NCI-H446 (cell line): ENCODE data around the gene DYNC2H1.
"Not testable (repeated sequence)": the region's sequence is repeated elsewhere in the genome, so short reads cannot be mapped to it uniquely, and the experiment has no call there.

Experiments used
- DNase-seq, 2 experiments: peaks; one replicate each; lab custom pipeline; 2025; lab: John Stamatoyannopoulos, UW

DYNC2H1 gene

DNA sequence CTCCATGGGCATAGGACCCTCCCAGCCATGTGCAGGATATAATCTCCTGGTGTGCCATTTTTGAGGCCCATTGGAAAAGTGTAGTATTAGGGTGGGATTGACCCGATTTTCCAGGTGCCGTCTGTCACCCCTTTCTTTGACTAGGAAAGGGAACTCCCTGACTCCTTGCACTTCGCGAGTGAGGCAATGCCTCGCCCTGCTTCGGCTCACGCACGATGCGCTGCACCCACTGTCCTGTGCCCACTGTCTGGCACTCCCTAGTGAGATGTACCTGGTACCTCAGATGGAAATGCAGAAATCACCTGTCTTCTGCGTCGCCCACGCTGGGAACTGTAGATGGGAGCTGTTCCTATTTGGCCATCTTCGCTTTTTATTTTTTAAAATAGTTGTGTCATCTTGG lies 32.8 kb downstream of the DYNC2H1 start:
- DNase-seq = not testable (repeated sequence)

DNA sequence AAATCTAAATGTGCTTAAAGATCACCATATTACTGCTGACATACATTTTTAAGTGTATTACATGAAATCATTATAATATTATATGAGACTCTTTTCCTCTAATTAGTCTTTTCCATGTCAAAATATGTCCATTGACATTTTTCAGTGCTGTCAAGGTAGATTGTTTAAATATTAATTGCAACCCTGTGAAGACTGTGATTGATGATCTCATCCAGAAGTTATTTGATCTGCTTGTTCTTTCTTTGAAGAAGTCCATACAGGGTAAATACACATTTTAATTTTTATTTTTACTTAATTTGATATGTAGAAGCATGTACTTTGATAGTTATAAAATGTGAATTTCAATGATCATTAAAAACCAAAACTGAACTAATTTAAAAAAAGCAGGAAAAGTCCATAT lies 38.4 kb downstream of the DYNC2H1 start:
- no peak for DNase-seq

DNA sequence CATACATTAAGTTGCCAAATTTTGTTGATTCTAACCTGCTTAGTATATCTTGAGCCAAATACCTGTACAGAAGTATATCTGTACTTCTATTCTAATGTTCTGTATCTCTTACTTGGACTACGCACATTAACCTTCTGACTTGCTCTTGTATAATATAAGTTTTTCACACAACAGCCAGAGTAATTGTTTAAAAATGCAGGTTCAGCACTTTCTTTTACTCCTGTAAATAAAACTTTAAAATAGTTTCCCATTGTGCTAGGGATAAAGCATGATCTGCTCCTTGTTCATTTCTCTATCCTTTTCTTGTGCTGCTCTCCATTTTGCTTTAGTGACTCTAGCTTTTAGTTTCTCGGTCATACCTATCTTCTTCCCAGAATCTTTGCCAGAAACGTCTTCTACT lies 48.3 kb downstream of the DYNC2H1 start:
- no peak for DNase-seq

DNA sequence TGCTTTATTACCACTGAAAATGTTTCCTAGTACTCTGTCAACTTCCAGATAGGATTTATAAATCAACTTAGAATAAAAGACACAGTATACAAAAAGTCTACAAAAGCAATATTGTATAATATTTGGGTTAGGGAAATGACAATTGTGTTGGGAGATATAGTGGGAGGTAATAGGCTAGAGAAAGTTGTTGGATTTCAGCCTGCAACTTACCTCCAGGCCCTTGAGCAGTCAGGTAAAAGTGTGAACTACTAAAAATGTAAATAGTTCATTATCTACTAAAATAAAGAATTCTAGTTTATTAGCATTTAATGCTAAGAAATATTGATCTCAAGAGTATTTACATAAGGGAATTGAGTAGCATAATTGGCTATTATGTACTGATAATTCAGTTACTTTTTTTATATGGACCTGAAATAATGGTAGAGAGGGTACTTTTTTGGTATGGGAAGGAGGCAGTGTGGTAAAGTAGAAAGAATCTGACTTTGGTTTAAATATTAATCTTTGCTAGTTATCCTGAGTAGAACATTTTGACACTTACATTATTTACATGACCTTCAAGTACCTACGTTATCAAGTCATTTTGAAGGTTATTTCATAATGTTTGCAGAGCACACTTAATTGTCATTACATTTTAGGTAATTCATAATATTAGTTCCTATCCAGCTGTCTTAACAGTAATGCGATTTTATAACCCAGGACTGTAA lies 55.0 kb downstream of the DYNC2H1 start:
- DNase-seq = no peak

DNA sequence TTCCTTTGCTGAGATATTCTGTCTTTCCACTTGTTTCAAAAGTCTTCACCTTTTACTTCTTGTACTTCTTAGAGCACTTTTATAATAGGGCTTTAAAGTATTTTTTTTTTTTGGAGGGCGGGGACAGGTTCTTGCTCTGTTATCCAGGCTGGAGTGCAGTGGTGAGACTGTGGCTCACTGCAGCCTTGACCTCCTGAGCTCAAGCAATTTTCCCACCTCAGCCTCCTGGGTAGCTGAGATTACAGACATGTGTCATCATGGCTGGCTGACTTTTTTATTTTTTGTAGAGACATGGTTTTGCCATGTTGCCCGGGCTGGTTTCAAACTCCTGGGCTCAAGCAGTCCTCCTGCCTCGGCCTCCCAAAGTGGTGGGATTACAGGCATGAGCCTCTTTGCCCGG lies 57.9 kb downstream of the DYNC2H1 start:
- no peak for DNase-seq

DNA sequence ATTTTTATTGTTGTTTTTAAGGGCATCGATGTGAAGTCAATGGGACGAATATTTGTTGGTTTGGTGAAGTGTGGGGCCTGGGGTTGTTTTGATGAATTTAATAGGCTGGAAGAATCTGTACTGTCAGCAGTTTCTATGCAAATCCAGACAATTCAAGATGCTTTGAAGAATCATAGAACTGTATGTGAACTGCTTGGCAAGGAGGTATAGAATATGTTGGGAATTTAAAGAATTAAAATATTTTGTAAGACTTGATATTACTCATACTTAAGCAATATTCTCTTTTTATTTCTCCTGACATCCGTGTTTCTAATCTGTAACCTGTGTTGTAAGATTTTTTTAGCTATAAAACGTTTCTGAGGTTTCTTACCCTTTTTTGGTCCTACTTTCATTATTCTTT lies 61.6 kb downstream of the DYNC2H1 start:
- DNase-seq = no peak

DNA sequence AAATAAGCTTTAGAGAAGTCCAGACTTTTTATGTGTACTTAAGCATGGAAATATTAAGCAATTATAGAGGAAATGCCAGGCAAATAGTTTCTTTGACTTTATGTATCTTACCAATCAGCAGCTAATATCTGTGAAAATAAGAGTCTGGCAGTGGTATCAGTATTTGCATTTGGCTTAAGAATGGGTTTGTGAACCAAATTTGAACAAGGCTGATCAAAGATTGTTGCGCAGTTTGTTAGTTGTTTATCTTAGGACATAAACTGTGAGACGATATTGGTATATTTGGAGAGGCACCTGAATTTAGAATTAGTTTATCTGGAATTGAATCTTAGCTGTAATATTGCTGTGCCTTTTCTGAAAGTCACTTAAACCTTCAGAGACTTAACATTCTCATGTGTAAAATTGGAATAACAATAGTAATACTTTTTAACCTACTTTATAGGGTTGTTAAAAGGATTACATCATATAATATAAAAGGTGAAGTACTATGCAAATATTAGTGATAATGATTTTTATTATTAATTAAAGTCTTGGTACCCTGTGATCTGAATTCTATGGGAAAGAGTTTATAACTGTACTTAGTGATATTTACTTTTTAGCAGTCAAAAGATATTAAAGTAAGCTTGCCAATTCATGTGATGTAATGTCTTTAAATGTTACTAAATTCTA lies 66.4 kb downstream of the DYNC2H1 start:
- no peak for DNase-seq

DNA sequence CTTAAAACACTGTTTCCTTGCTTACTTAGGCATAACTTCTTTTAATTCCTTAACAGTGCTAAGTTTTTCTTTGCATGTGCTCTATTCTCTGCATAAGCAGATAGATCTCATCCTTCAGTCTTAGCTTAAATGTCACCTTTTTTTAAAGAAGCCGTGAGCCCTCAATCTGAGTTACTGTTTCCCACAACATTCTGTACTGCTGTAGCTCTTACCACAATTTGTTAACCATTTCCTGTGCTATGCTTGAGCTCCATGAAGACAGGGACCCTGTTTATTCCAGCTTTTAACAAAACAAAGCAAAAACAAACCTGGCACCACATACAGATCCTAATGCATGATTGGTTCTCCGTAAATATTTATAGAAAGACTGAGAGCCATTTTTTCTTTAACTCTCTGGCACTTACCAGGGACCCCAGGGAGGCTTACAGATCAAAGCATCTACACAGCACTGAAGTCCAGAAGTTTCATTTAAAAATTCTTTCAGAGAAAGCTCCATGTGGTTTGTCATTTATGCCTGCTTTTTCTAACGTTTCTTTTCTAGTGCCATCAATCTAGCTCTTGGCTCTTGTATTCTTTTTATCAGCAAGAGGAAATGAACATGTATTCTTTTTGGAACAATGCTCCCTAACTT lies 74.9 kb downstream of the DYNC2H1 start:
- DNase-seq = no peak

DNA sequence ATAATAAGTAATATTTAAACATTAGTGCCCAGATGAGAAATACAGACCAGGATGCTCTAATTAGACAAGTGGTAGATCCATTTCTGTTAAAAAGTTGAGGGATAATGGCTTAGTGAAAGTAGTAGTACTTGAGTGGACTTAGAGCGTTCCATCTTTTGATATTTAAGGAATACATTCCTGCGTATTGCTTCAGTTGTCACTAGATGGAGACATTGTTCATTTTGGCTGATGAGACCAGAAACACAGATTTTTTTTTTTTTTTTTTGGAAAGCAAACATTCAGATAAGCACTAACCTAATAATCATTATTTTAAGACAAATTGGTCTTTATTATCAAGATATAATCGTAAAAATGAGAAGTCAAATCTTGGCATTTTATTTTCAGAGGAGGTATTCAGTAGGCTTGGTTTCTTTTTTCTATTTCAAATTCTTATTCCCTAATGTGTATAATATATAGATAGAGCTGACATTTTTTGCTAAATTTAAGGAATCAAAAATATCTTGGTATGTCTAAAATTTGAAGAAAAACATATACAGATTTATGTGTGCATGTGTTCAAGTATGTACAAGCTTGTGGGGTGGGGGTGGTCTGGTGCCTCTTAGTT lies 92.9 kb downstream of the DYNC2H1 start:
- DNase-seq = peak in 1 of 2 experiments; percentile 47

DNA sequence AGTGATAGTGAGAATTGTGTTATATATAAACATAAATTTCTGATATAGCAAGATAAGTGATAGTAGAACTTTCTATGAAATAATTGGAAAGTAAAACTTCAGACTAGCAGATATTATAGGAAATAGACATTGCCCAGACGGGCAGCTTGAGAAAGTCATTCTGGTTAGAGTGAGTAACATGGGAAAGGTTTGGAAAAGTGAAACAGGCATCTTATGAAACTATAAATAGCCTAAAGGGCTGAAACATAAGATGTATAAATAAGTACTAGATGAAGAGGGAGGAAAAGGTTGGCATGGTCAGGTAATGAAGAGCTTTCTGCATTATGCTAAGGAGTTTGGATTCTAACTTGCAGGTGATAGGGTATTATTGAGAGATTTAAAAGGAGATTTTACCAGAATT lies 101.3 kb downstream of the DYNC2H1 start:
- no peak for DNase-seq

DNA sequence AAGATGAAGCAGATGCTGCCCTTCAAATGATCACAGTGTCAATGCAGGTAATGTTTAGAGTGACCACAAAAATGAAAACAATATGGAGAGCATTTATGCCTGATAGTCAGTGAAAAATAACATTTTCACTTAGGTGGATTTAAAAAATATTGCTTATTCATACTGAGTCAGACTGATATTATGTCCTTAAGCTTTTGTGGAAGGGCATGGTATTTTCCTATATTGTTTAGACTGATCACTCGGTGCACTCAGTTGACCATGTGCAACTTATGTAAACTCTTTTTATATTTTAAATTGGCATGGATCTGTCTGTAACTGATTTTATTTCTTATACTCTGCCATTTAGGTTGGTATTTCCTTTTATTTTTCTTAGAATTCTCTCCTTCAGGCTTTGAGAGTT lies 106.6 kb downstream of the DYNC2H1 start:
- DNase-seq = no peak

DNA sequence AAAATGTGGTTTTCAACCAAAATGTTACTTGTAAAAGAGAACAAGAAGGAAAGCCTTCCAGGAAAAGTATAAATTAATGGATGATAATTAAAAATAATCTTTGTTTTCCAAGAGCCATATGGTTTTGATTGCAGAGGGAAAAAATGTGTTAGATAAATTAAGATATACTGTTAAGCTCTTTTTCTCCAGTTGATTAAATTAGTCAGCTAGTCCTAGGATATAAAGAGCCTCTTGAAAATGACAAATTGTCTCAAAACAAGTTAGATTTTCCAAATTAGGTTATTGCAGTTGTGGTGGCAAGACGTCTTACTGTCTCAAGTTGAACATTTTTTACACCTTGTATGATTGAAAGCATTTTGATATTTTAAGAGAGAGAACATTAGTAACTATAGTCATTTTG lies 110.9 kb downstream of the DYNC2H1 start:
- DNase-seq = no peak

DNA sequence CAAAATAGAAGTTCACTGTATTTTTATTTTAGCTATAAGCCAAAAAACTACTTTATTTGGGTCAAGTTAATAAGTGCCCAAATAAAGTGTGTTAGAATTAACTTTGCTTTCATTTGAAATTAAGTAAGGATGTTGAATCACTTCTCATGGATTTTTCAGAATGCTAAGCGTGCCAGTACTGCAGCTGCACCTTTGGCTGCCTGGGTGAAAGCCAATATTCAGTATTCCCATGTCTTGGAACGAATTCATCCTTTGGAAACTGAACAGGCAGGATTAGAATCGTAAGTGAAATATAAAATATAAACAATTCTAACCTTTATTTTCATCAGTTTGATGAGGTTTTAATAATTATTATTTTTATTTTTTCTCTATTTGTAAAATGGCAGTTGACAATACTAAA lies 113.6 kb downstream of the DYNC2H1 start:
- peak; percentile 3 to 45 for DNase-seq

DNA sequence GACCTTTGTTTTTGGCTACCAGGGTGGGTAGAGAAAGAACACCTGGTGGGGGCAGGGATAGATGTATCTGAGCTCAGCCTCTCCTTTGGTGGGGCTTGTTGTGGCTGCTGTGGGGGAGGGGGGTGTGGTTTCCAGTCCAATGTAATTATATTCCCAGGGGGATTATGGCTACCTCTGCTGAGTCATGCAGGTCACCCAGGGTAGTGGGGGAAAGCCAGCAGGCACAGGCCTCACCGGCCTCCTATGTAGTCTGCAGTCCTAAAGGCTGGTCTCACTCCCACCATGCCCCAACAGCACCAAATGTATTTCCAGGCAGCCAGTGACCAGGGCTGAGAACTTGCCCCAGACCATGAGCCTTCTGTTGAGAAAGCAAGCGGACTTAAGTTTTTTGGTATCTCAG lies 119.6 kb downstream of the DYNC2H1 start:
- DNase-seq = no peak

DNA sequence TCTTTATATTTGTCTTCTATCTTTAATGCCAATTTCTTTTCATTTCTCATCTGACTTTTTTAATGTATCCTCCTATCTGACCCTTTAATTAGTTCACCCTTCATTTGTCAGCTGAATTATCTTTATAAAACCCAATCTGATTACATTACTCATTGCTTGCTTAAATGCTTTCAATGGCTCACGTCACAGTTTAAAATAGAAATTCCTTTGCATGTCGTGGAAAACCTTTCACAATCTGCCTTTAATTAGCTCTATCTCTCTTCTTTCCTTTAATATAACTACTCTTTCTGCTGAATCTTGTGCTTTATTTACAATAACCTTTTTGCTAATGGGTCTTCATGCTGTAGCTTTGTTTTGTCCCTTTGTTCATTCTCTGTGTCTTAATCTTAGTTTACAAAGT lies 125.7 kb downstream of the DYNC2H1 start:
- DNase-seq = no peak

DNA sequence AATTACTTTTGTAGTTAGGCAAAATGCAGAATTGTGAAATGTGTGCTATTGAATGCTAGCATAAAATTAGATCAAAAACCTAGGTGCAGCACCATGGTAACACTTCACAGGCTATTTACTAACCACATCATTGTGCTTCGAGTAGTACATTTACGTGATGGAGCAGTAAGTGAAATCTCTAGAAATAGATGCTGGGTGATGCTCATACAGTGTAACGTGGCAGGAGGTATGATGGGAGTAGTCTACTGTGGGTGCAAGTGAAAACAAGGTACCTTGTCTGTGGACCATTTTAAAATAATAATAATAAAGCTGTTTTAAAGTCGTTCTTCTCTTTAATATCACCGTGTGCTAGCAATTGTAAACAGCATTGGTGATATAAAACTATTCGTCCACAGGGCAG lies 132.3 kb downstream of the DYNC2H1 start:
- DNase-seq = no peak

DNA sequence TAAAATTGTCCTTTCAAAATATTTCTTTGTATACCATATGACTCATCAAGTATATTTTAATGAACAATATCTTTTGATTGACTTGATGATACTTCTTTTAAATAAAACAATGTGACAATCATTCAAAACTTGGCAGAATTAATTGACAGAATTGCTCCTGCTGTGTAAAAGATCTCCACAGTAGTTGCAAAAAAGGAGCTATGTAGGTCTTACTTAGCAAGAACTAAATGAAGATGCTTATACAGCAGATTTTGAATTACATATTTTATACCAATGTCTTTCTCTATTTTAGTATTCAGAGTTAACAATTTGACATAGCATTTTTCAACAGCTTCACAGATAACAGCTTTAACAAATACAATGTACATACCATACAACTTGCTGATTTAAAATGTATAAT lies 144.9 kb downstream of the DYNC2H1 start:
- no peak for DNase-seq

DNA sequence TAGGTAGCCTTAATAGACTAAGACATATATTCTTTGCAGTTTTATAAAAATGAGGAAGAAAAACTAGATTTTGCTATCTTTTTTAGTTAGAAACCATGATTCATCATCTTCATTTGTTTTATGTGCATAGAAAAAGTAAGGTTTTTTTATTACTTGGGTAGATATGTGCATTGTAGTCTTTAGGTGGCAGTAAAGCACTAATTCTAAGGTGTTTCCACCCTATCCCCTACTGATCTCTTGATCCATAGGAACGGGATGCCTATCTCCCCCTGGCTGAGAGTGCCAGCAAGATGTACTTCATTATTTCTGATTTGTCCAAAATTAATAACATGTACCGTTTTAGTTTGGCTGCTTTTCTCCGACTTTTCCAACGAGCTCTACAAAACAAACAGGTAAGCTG lies 148.1 kb downstream of the DYNC2H1 start:
- peak in 1 of 2 experiments; percentile 18 for DNase-seq

DNA sequence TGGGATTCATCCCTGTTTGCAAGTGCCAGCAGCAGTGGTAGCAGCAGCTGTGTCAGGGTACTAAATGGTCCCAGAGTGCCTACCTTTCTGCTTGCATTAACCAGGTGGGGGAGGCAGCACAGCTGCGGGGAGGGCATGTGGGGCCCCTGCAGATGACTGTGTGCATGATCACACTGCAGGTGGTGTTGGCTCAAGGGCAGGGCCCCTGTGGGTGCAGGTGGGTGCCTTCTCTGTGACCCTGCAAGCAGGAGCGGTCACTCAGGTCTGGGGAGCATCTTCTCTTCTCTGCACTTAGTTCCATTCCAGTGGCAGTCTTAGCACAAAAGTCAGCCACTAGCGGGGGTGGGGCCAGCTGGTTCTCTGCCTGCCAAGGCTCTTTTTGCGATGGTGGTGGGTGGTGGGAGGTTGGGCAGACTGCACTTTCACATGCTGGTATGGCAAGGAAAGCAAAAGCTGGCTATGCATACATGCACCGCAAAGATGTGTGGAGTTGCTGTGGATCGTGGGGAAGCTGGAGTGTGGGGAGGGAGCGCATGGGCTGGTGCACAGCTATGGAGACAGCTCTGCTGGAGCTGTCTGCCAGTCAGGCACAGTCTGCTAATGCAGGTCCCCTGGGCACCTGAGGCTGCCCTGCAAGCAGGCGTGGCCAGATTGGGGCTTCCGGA lies 157.1 kb downstream of the DYNC2H1 start:
- DNase-seq = no peak

DNA sequence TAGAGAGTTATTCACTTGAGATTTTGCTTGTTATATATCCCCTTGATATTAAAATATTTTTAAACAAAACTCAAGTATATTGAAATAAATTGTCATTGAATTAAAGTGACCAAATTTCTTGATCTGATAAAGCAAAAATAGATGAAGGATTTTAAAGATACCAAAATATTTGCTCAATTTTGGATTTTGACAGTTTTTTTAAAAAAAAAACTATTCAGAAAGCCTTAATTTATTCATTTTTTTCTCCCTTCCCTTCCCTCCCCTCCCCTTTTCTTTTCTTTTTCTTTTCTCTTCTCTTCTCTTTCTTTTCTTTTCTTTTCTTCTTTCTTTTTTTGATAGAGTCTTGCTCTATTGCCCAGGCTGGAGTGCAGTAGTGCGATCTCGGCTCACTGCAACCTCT lies 163.7 kb downstream of the DYNC2H1 start:
- no peak for DNase-seq

DNA sequence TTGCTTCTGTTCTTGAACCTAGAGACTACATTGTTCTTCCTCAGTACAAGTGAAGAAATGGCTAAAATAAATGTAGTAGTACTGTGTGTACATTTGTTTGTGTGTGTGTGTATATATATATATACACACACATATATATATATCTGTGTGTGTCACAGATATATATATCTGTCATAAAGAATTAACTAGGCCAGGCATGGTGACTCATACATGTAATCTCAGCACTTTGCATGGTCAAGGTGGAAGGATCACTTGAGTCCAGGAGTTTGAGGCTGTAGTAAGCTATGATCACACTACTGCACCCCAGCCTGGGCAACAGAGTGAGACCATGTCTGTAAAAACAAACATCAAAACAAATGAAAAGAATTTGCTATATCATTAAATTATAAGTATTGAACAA lies 164.8 kb downstream of the DYNC2H1 start:
- DNase-seq = no peak

DNA sequence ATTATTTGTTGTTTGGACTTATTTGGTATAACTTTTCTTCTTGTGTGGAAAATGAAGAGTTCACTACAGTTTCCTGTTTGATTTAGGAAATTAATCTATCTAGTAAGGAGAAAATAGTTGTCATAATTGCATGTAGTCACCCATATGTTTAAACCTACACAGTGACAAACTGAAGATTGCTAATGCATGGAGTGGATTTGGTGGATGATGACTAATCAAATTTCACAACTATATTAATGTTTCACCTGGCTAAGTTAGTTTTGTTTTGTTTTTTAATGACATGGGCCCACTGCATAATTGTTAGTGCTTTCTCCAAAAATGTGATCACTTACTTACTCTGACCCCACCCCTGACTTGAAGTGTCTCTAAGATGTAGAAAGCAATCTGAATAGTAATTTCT lies 170.6 kb downstream of the DYNC2H1 start:
- no peak for DNase-seq

DNA sequence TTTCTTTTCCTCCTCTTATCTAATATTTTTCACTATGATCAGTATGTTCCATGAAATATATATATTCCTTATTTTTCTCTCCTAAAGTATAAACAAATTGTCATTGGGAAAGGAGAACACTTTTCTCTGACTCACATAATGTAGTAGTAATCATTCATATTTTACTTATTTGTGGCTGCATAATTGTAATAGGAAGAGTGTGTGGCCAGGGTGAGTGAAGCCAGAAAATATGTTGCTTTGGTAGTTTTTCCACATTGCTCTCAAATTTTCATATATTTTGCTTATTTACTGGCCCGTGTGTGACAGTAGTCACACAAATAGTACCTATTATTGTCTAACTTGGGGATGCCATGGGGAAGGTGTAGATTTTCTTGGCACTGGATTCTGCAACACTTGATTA lies 172.1 kb downstream of the DYNC2H1 start:
- no peak for DNase-seq
